HCT116 (cell line): Measurements from ENCODE around the gene CHML. TPM values are rescaled to one million over a fixed set of nuclear protein-coding genes. Genes with fewer than 3 reads are reported as not detected.

Experiments
- ATAC-seq: fragments of 200-7000 bp; cut with Tn5 transposase; 2 replicates; pipeline ENCODE4 v1.9.1; 2020; ENCODE audit warnings: mild to moderate bottlenecking, moderate library complexity
- BruUV-seq: library from RNA; stranded (reverse); fragments of 400-500 nt; replicated peaks from 2 replicates; lab custom pipeline; 2021; lab: Mats Ljungman, UMichigan
- CTCF ChIA-PET: fragments of 300-600 bp; sonication (Branson Sonifier 250); formaldehyde crosslinking; loops from one replicate; lab custom pipeline; 2021; ENCODE audit warnings: antibody characterized with exemption; lab: Charles Lee
- POLR2A ChIA-PET: fragments of 300-600, 350-600 bp; sonication (Branson Sonifier 250); formaldehyde crosslinking; loops from one replicate; lab custom pipeline; 2021; ENCODE audit warnings: antibody characterized with exemption; lab: Charles Lee
- RAD21 ChIA-PET, 2 experiments: fragments of 300-600 bp; sonication (Branson Sonifier 250); formaldehyde crosslinking; loops; one replicate each; lab custom pipeline; 2023; ENCODE audit warnings: low total read pairs in 2 of 2; ENCODE audit not compliant: uncharacterized antibody in 2 of 2, unreplicated experiment in 2 of 2, low non-redundant PET in 1 of 2; lab: Charles Lee
- DNase-seq: peaks from one replicate; pipeline ENCODE4 v3.0.0-alpha.2; 2010; ENCODE audit warnings: low read depth, low spot score
- H2AFZ ChIP-seq: fragments of 200-600 bp; shearing (Covaris generic), sonication (generic); 2 replicates; pipeline ENCODE4 v1.6.1; 2017; ENCODE audit warnings: low read depth, mixed run types, mixed read lengths, antibody characterized with exemption, low read length; ENCODE audit not compliant: poor library complexity, severe bottlenecking
- H3K27ac ChIP-seq: 2 replicates; pipeline ENCODE4 v1.5.1; 2012; ENCODE audit warnings: low read depth, low read length
- H3K27me3 ChIP-seq: fragments of 200-600 bp; sonication (generic); 2 replicates; pipeline ENCODE4 v1.6.1; 2016; ENCODE audit warnings: mixed run types, low read length, mixed read lengths; ENCODE audit not compliant: insufficient read depth
- H3K36me3 ChIP-seq, 2 experiments: fragments of 200-500 bp in 1 of 2; fragments of 200-600 bp in 1 of 2; sonication (Bioruptor generic) in 1 of 2; sonication (generic) in 1 of 2; 2 replicates each; pipeline versions ENCODE4 v1.5.1 to v1.6.1; 2014 to 2016; ENCODE audit warnings: low read length in 2 of 2, inconsistent platforms in 1 of 2, mixed read lengths in 1 of 2, mixed run types in 1 of 2; ENCODE audit not compliant: insufficient read depth in 2 of 2, control insufficient read depth in 1 of 2
- H3K4me1 ChIP-seq, 2 experiments: fragments of 200-600 bp in 1 of 2; sonication (generic) in 1 of 2; 2 replicates each; pipeline versions ENCODE4 v1.5.1 to v1.6.1; 2012 to 2017; ENCODE audit warnings: low read length in 2 of 2, inconsistent platforms in 1 of 2, mild to moderate bottlenecking in 1 of 2, mixed read lengths in 1 of 2, mixed run types in 1 of 2, moderate library complexity in 1 of 2; ENCODE audit not compliant: insufficient read depth in 2 of 2, control insufficient read depth in 1 of 2
- H3K4me2 ChIP-seq: fragments of 200-600 bp; sonication (generic); 2 replicates; pipeline ENCODE4 v1.6.1; 2017; ENCODE audit warnings: mixed run types, low read length, mixed read lengths
- H3K4me3 ChIP-seq, 2 experiments: fragments of 200-600 bp in 1 of 2; sonication (generic) in 1 of 2; replicated peaks in 1 of 2; 2 replicates each; pipeline ENCODE4 v1.5.1; 2011 to 2016; ENCODE audit warnings: low read length in 2 of 2, control low read depth in 1 of 2, low read depth in 1 of 2, mild to moderate bottlenecking in 1 of 2, mixed read lengths in 1 of 2, mixed run types in 1 of 2
- H3K79me2 ChIP-seq: fragments of 200-600 bp; sonication (generic); 2 replicates; pipeline ENCODE4 v1.6.1; 2017; ENCODE audit warnings: mild to moderate bottlenecking, mixed run types, low read length, moderate library complexity, mixed read lengths; ENCODE audit not compliant: insufficient read depth
- H3K9ac ChIP-seq: fragments of 200-600 bp; sonication (generic); 2 replicates; pipeline ENCODE4 v1.6.1; 2016; ENCODE audit warnings: low read length, mixed read lengths
- H3K9me2 ChIP-seq: fragments of 200-600 bp; sonication (generic), shearing (Covaris generic); 2 replicates; pipeline ENCODE4 v1.6.1; 2017; ENCODE audit warnings: mixed run types, mild to moderate bottlenecking, moderate library complexity; ENCODE audit not compliant: insufficient read depth
- H3K9me3 ChIP-seq, 2 experiments: fragments of 200-500 bp in 1 of 2; fragments of 200-600 bp in 1 of 2; sonication (Bioruptor generic) in 1 of 2; sonication (generic) in 1 of 2; 2 replicates each; pipeline ENCODE4 v1.6.1; 2014 to 2017; ENCODE audit warnings: low read length in 2 of 2, mixed read lengths in 2 of 2, inconsistent platforms in 1 of 2, low read depth in 1 of 2, mild to moderate bottlenecking in 1 of 2, mixed run types in 1 of 2, moderate library complexity in 1 of 2; ENCODE audit not compliant: control insufficient read depth in 1 of 2, insufficient read depth in 1 of 2
- H4K20me1 ChIP-seq: fragments of 200-600 bp; sonication (generic), shearing (Covaris generic); 2 replicates; pipeline ENCODE4 v1.6.1; 2017; ENCODE audit warnings: mixed run types, mild to moderate bottlenecking, moderate library complexity; ENCODE audit not compliant: insufficient read depth
- ATF3 ChIP-seq: IDR thresholded peaks from 2 replicates; pipeline ENCODE4 v1.6.1; 2012
- CTCF ChIP-seq, 3 experiments: fragments of 200-600 bp in 1 of 3; sonication (generic) in 1 of 3; IDR thresholded peaks in 2 of 3; conservative IDR thresholded peaks in 1 of 3; 2 replicates each; pipeline ENCODE4 v1.5.1; 2012 to 2017; ENCODE audit warnings: low read depth in 2 of 3, low read length in 2 of 3, antibody characterized with exemption in 1 of 3, borderline replicate concordance in 1 of 3, control low read depth in 1 of 3, mild to moderate bottlenecking in 1 of 3, mixed read lengths in 1 of 3, mixed run types in 1 of 3, moderate library complexity in 1 of 3; ENCODE audit not compliant: insufficient read depth in 1 of 3
- EZH2 ChIP-seq: fragments of 200-600 bp; sonication (generic); IDR thresholded peaks from 2 replicates; pipeline ENCODE4 v1.6.1; 2017; ENCODE audit warnings: antibody characterized with exemption, mixed run types
- POLR2A ChIP-seq: IDR thresholded peaks from 2 replicates; pipeline ENCODE4 v1.7.0; 2011; ENCODE audit warnings: borderline replicate concordance; ENCODE audit not compliant: insufficient read depth, insufficient read length; ENCODE audit errors: extremely low read depth
- POLR2AphosphoS5 ChIP-seq: IDR thresholded peaks from 2 replicates; pipeline ENCODE4 v1.6.1; 2011; ENCODE audit warnings: mild to moderate bottlenecking, low read depth, low read length, moderate library complexity
- REST ChIP-seq: IDR thresholded peaks from 2 replicates; pipeline ENCODE4 v1.6.1; 2012; ENCODE audit warnings: low read depth
- SIN3A ChIP-seq: IDR thresholded peaks from 2 replicates; pipeline ENCODE4 v1.6.1; 2012; ENCODE audit warnings: low read depth
- SRF ChIP-seq: IDR thresholded peaks from 2 replicates; pipeline ENCODE4 v1.6.1; 2012; ENCODE audit warnings: low read depth
- TCF7L2 ChIP-seq: IDR thresholded peaks from 2 replicates; pipeline ENCODE4 v1.7.0; 2011; ENCODE audit warnings: borderline replicate concordance, inconsistent platforms; ENCODE audit not compliant: insufficient read depth, insufficient read length; ENCODE audit errors: extremely low read depth
- ZFX ChIP-seq: fragments of 450-650 bp; IDR thresholded peaks from 2 replicates; pipeline ENCODE4 v1.6.1; 2017
- ZNF274 ChIP-seq: fragments of 200-500 bp; sonication (Bioruptor generic); IDR thresholded peaks from 2 replicates; pipeline ENCODE4 v1.6.1; 2014; ENCODE audit warnings: mild to moderate bottlenecking, low read depth, low read length, inconsistent platforms
- intact Hi-C: fragments of 100-400 bp; cut with micrococcal nuclease; formaldehyde crosslinking; loops from 2 replicates; pipeline ENCODE4 v1.10.0; 2022
- total RNA-seq: library from RNA; stranded (reverse); gene quantifications from one replicate; pipeline ENCODE4 v1.2.1, GENCODE V29; 2021; ENCODE audit not compliant: unreplicated experiment

The CHML gene
- total RNA-seq, 1 experiment from 2014 or later, result 9.7 TPM

GRCh38 chr1:241640867-241641622 is 876 bp upstream of the CHML start:
- ChIA-PET RAD21 (interaction anchor here in 1 of 2 experiments (0.6 kb wide), 1 partner anchor 172 kb away, joined by 4 read pairs; no protein-coding TSS in a partner anchor), CTCF (interaction anchor here (0.7 to 1.5 kb wide), 2 partner anchors 12 to 30 kb away, joined by 5 read pairs; no protein-coding TSS in a partner anchor), POLR2A (interaction anchor here (0.6 to 1.2 kb wide), 7 partner anchors 11 to 883 kb away, joined by 4 to 6 read pairs (median 4); partner anchors contain the start of gene FH)
- Histone ChIP-seq H2AFZ (peak overlapping the region; percentile 89), H3K27ac (peak overlapping the region; percentile 13; the same call in 1 of the 2 replicates), H3K4me2 (peak overlapping the region; percentile 52), H3K4me3 (peak overlapping the region in 1 of 2 experiments; percentile 75; a peak in 1 of 4 replicates), H4K20me1 (no peaks in the 10 kb centered on the region), H3K36me3 (peaks cover 0 to 3% of the 10 kb centered on the region in 2 experiments; a peak in 1 of 4 replicates), H3K27me3 (no peaks in the 10 kb centered on the region), H3K4me1 (peaks cover 5 to 29% of the 10 kb centered on the region in 2 experiments; a peak in 3 of 4 replicates), H3K9me2 (no peaks in the 10 kb centered on the region), H3K9ac (no peak overlapping the region), H3K79me2 (peaks cover 21% of the 10 kb centered on the region; the same call in 1 of the 2 replicates), H3K9me3 (no peaks in the 10 kb centered on the region)
- DNase-seq (no peak), ATAC-seq (no peak)
- no peak for TF ChIP-seq ZNF274
- intact Hi-C loops, result no loop called here
- no TSS peak for BruUV-seq

- RAD21 ChIA-PET, result no interaction called here
- Histone ChIP-seq H3K79me2 (peaks cover 21% of the 10 kb centered on the region; the same call in 1 of the 2 replicates), H3K36me3 (peaks cover 7 to 9% of the 10 kb centered on the region in 2 experiments; a peak in 3 of 4 replicates), H3K9me3 (no peaks in the 10 kb centered on the region), H3K27ac (peak overlapping the region; percentile 57), H3K9ac (peak overlapping the region; percentile 74), H3K9me2 (no peaks in the 10 kb centered on the region), H3K4me1 (peaks cover 5 to 29% of the 10 kb centered on the region in 2 experiments; a peak in 3 of 4 replicates), H2AFZ (no peak overlapping the region), H4K20me1 (no peaks in the 10 kb centered on the region), H3K27me3 (no peaks in the 10 kb centered on the region), H3K4me2 (peak overlapping the region; percentile 81), H3K4me3 (peak overlapping the region; percentile 75 to 88)
- no peak for DNase-seq
- BruUV-seq, result no TSS peak
- ATAC-seq, result peak; percentile 69
- intact Hi-C loops, result no loop called here
- CTCF ChIA-PET, result interaction anchor here (1.5 kb wide), 1 partner anchor 29 kb away, joined by 5 read pairs; no protein-coding TSS in a partner anchor
- POLR2A ChIA-PET, result interaction anchor here (0.9 to 1.2 kb wide), 3 partner anchors 10 to 120 kb away, joined by 4 to 5 read pairs (median 5); partner anchors contain the start of gene FH
- TF ChIP-seq CTCF (IDR thresholded peaks at IDR 0.05 in 2 of 3, conservative IDR thresholded peaks at IDR 0.05 in 1 of 3; ENCODE audit: borderline replicate concordance in 1 of 3, insufficient read depth in 1 of 3, low read depth in 2 of 3, low read length in 2 of 3) (no peak), SRF (no peak), ATF3 (no peak), ZFX (no peak), POLR2A (no peak), SIN3A (no peak), TCF7L2 (no peak), POLR2AphosphoS5 (no peak), EZH2 (no peak), REST (no peak), ZNF274 (no peak)
Observed at GRCh38 chr1:241639623-241640148, 483 bp downstream of the CHML start.
